Fibroblast of peridontal ligament (primary cell): Measurements from ENCODE around the gene TMEM184B.

Experiments used
- DNase-seq: peaks from one replicate; pipeline ENCODE4 v3.0.0-alpha.2; 2010; ENCODE audit errors: extremely low read depth

Gene TMEM184B

DNA sequence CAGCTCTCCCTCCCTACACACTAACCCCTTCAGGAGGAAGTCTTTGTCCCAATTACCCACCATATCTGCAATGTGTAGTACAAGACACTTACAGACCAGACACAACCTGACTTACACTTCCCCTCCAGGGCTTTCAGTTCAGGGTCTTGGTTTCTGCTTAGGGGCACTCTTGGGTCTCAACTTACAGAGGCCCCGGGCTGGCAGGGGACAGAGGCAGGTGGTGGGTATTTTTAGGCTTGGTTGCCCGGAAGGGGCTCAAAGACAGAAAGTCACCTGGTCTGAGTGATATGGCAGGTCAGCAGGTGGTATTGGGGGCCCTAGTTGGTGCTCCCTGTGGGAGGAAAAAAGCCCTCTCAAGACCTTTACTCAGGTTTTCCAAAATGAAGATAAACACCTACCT is 3.4 kb upstream of the TMEM184B start:
- DNase-seq: no peak

DNA sequence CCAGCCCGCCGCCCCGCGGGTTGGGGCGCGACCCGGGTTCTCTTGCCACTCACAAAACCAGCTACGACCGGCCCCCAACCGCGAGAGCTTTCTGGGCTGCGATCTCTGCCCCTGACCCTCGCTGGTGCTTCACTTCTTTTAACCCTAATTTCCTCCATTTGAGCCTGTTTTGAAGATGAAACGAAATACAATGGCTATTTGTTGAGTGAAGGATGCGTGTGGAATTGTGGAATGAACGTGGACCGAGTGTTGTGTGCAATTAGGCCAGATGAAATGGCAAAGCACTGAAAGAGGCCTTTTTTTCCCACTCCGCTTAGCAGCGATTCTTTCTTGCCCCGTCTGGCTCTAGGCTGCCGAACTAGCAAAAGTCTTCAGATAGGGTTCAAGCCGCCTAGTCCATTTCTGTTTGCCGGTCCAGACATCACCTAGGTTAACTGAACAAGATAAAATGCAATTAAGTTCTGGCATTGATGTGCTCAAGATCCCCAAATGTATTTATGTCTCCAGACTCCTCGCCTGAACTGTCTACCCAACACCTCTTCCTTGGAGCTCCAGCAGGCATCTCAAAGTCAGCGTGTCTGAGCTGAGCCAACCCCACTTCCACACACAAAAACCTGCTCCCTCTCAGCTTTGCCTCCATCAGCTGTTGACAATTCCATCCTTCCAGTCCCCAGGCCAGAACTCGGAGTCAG is 471 bp upstream of the TMEM184B start:
- peak; percentile 49 for DNase-seq

DNA sequence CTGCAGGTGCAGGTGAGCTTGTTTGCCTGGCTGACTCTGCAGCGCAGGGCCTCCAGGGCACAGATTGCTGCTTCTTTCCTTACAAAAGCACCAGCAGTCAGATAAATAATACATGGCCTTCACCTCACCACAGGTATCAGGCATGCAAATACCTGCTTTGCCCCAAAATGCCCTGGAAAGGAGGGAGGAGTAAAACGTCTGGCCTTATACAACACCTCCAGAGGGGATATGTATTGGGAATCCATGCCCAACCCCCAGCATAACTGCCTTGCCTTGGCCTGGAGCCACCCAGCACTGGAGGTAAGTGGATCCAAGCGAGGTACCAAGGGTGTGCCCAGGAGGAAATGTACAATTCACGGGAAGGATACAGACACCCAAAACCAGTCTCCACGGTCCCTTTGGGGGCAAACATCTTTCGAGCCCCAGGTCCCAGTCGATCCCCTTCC is 860 bp downstream of the TMEM184B start:
- no peak for DNase-seq

DNA sequence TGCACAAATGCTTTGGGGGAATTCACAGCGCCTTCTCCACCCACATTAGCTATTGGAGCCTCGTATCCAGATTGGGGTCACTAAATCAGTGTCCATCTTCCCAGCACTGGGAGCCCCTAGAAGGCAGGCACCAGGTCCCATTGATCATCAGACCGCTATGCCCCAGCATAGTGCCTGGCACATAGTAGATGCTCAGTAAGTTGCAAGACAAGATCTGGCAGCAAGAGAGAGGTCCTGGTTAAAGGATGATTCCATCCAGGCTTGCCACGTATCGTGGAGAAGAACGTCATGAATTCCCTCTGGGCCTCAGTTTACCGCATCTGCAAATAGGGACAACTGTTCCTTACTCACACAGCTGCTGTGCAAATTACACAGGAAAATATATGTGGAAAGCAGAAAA is 1.7 kb downstream of the TMEM184B start:
- DNase-seq: no peak

DNA sequence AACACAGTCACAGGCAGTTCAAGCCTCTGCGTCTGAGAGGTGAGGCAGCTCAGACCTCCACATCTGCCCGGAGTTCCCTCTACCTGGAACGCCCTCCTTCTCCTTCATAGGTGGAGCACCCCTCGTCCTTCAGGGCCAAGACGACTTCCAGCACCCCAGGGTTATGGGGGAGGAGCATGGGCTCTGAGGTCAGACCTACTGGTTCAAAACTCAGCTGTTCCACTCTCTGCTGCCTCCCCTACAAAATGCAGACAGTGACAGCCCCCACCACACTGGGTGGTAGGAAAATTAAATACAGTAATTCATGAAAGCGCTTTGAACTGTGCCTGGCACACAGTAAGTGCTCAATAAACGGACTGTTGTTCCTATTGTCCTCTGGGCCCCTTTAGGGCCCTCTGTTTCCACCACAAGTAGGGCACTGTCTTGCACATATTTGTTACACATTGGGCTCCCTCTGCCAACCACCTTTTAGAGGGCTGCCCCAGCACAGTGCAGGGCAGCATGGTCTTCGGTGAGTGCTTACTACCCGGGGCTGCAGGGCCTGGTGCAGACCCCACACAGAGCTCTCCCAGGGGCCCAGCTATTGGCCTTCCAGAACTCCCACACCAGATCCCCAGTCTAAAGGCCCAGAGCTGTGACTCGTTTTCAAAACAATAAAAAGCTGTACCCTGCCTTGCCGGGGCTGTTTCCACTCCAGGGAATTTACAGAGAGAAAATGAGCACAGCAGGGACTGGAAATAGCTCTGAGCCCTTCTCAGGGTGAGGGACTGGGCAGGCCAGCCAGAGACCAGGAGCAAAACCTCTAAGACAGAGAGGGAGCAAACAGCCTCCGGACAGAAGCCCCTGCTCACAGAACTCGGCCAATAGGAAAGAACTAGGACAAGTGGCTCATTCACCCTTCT is 2.5 kb downstream of the TMEM184B start:
- DNase-seq: no peak

DNA sequence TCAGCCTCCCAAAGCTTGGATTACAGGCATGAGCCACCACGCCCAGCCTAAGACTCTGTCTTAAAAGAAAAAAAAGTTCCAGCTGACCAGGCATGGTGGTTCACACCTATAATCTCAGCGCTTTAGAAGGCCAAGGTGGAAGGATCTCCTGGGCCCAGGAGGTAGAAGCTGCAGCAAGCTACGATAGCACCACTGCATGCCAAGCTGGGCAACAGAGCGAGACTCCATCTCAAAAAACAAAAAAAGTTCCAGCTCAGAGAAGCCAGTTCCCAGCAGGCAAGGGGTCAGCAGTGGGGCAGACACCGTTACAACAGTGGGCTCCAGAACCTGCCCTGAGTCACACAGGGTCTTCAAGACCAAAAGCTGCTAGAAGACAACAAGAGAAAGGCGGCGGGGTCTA is 3.3 kb downstream of the TMEM184B start:
- no peak for DNase-seq

DNA sequence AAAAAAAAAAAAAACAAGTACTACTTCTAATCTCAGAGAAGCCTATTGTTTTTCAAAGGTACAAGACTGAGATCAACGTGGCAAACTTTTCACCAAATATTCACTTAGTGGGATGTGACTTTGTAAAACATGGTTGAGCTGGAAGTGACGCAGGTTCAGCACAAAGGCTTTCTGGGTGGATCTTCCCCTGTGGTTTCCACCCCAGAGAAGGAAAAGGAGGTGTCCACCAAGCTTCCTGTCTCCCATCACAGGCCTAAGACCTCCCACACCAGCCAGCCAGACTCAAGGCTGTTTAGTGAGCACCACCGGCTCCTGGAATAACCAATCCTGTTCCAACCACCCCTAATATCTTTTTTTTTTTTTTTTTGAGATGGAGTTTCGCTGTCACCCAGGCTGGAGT is 5.7 kb downstream of the TMEM184B start:
- DNase-seq: no peak

DNA sequence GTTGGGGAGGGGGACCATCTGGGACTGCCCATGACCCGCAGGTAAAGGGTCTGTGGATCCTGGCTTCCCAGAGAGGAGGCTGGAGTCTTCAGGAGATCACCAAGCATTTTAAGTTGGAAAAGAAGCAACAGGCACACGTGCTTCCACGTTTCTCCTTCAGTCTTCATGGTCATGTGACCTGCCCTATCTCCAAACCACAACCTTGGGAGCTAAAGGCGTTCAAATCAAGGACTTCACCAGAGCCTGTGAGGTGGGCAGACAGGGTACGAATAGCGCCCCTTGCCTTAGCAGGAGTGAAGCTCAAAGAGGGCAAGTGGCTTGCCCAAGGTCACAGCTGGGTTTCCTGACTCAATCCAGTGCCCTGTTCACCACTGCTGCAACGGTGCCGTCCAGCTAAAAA is 6.7 kb downstream of the TMEM184B start:
- DNase-seq: no peak

DNA sequence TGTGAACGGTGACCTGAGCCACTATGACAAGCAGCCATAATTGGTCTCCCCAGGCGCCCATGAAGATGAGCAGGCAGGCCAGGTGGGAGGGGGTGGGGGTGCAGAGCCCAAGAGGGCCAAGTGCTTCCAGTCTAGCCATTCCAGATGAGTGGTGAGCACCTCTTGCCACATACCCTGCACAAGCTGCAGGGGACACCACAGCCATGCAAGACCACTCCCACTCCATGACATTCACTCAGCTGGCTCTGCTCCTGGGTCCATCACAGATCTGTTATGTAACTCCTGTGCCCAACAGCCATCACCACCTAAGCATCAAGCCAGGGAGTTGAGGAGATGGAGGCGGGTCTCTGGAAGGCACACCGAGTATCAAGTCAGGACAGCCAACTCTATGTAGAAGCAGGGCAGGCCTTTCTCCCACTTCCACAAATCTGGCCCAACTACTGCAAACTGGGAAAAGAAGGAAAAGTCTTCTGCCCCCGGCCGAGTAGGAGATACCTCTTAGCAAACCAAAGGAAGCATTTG is 8.4 kb downstream of the TMEM184B start:
- DNase-seq: no peak

DNA sequence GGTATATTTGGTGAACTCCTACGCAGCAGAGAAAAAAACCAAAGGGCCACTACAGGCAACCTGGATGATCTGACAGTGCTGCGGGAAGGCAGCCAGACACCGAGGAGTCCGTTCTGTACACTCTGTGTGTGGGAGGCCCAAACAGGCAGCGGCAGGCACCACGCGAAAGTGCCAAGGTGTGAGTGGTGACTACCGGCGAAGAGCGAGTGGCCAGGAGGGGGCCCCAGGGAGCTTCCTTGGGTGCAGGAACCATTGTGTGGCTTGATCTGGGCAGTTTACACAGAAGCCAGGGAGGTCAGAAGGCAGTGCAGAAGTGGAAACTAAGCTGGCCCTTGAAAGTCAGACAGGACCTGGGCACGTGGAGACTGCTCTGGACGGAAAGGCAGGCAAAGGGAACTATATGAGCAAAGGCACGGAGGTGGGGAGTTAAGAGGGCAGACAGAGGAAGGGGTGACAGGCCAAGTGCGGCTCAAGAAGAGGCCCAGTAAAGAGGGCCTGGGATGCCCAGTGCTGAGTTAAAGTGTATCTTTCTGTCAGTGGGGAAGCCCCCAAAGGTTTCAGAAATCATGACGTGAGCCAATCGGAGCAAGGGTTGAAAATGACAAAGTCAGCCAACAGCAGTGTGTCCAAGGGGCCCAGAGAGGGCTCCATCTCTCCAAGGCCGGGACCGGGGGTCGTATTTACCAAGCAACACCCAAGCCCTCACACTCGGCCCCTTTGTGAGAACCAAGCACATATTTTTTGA is 10.6 kb downstream of the TMEM184B start:
- no peak for DNase-seq

DNA sequence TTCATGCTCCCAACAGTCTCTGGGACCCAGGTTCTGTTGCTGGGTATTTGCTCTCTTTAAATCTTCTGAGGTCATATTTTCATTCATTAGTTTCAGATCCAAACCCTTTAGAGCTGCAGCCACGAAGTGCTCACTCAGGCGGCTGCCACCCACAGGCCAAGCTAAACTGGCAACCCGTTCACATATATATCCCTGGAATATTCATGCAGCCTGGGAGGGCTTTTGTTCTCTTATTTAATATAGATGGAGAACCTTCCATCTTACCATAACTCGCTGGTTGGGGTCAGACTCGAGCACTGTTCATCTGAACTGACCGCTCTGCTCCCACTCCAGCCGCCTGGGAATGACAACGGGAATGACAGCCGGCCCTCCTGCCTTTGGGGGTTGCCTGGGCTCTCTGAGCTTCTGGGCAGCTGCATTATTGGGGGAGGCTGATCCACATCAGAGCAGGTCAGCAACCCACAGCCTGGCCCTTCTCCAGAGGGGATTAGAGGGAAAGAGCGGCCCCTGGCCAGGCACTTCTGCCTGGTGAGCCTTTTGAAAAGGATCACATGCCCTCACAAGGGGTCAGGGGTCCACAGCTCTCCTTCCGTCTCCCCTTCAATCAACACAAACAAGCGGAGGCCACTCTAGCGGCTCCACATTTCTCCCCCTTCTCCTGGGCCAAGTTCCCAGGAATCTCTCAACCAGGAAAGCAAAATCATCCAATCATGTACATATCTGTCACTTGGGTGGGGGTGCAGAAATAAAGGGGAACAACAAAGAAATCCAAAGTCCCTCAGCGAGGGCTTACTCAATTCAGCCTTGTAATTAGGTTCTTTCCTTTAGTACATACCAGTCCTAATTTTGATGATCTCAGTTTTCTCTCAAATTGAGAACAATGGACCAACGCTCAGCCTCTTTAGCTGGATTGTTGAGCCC is 11.8 kb downstream of the TMEM184B start:
- peak; percentile 46 for DNase-seq

DNA sequence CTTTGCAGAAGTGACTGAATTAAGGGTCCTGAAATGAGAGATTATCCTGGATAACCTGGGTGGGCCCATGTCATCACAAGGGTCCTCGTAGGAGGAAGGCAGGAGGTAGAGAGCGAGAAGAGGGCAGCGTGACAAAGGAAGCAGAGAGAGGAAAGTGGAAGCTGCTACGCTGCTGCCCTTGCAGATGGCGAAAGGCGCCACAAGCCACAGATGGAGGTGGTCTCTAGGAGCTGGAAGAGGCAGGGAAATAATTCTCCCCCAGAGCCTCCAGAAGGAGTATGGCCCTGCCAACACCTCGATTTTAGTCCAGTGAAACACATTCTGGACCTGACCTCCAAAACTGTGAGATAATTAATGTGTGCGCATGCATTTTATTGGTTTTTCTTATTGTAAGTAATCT is 13.4 kb downstream of the TMEM184B start:
- no peak for DNase-seq

DNA sequence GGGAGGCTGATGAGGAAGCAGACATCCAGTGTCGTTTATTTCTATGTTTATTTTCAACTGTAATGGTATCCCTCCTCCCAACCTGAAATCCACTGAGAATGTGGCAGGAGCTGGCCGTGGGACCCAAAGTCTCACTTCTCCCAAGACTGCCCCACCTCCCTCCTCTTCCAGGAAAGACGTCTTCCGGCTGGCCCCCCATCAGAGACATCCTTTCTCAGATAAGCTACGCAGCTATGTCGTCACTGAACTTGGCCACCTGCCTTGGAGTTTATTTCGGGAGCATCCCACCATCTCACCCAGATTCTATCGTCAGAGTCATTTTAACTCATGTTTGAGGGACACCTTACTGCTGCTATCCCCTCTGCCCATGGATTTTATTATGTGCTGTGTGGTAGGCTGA is 13.9 kb downstream of the TMEM184B start:
- DNase-seq: no peak

DNA sequence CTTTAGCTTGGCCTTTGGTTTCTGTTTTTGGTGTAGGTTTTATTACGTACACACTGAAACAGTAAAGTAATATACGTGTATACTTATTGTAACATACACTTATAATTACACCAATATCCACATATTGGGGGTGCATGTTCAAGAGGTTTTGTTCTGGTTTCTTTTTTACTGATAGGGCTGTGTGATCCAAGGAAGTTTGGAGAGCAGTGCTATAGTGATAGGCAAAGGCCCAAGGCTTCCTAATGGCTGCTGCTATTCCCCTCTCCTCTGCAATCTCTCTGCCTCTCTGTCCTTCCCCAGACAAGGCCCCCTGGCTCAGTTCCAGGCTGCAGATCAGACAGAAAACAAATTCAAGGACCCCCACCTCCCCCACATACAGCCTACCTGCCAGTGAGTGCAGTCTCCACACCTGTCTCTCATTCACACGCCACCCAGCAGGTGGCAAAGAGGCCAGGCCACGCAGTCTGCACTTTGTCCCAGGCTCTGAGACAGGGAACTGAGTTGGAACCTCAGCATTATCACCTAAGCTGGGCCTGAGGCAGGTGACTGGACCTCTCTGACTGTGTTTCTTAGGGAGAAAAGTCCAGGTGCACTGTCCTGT is 15.1 kb downstream of the TMEM184B start:
- DNase-seq: no peak

DNA sequence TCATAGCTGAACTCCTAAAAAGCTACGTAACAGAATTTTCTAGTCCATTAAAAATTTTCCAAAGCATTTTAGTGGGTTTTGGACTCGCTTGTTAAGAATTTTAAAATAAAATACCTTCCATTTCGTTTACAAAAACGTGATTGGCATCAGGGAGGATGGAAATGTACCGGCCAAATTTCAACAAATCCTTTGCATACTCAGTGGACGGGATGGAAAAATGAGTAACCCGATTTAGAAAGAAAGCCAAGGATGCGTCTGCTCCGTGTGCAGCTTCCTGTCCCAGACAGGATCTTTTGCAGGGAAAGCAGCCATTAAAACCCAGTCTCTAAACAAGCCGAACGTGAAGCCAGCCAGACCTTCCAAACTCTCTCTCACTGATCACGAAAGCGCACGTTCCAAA is 15.6 kb downstream of the TMEM184B start:
- DNase-seq: peak; percentile 77

DNA sequence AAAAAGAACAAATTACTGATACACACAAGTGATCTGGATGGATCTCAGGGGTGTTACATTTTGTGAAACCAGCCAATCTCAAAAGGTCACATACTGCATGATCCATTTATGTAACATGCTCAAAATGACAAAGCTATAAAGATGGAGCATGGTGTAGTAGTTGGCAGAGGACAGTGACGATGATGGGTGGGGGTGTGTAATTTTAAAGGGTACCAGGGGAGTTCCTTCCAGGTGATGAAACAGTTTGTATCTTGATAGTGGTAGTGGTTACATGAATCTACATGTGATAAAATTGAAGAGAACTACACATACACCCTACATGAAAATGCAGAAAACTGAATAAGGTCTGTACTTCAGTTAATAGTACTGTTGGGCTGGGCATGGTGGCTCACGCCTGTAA is 17.1 kb downstream of the TMEM184B start:
- DNase-seq: no peak

DNA sequence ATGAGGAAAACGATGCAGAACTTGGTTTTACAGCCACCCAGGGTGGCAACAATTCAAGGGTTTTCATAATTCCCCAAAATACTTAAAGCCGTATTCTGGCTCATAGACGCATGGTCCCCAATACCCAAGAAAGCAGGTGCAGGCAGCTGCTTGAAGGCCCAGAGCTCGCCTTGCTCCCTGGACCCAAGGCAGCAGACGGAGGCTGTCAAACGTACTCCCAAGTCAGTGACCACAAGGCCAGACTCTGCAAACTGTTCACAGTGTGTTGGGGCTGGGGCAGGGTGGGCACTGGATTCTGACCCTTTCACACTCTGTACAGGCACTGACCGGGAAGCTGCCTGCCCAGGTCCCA is 21.5 kb downstream of the TMEM184B start:
- no peak for DNase-seq

DNA sequence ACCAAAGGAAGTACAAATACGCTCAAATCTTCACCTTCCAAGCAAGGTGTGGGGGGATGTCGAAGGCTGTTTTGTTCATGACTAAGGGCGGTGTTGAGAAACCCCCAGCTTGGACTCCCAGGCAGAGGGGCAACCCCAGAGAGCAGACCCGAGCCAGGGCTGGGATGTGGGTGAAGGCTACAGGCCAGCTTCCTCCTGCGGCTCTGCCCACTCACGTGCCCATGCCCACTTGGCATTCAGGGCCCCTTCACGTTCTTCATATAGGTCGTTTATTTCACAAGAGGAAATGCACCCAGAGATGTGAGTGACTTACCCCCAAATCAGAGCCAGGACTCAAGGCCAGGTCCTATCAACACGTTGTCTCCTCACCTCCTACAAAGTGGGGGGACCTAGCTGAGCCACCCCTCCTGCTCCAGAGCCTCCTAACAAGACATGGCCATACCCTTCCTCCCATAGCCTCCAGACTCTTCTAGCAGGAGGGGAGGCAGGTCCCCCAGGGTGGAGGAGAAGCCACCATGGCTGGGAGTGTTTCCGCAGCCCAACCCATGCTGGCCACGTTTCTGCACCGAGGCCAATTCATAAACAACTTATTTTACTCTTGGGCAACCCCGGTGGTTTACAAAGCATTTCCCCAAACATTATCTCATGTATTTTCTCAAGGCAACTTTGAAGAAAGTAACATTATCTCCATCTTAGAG is 22.0 kb downstream of the TMEM184B start:
- DNase-seq: peak; percentile 27

DNA sequence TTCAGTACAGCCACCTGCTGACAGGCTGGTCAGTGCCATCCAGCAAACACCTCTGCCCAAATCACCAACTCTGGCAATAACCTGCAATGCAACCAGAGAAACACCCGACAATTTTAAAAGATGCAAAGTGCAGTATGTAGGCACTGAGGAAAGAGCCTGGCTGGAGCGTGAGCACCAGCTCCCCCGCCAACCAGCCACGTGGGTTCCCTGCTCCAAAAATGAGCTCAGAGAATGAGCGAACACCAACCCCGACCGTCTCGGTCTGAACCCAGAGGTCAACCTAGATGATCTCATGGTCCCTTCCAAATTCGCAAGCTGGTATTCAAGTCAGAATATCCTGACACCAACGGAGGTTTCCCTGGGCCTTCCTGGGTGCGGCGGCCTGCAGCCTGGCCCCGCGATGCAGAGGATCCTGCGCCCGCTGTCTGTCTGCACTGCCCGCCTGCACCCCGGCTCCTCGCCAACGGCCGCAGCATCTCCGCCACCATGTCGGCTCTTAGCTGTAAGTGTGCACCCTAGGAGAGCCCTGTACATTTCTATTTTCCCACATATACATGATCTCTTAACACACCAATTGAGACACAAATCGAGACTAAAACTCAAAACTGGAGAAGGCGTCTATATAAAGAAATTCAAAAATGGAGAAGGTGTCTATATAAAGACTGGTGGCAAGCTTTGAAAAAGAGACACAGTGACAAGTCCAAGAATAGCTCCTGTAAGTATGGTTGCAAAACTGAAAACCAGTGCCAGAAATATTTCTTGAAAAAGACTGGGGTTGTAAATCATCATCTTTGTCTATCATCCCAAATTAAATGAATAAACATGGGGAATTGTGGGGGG is 22.8 kb downstream of the TMEM184B start:
- no peak for DNase-seq
